GM10266 (cell line): Measurements from ENCODE around the gene CYP1A1.

Source experiments
- DNase-seq: peaks from one replicate; pipeline ENCODE4 v3.0.0; 2012; ENCODE audit errors: extremely low spot score
- TF ChIP-seq, protein P1 (sequence below): IDR thresholded peaks from 2 replicates; pipeline ENCODE4 v1.5.1; 2012; ENCODE audit warnings: mild to moderate bottlenecking, low read depth; ENCODE audit not compliant: control insufficient read depth, insufficient read depth; ENCODE audit errors: missing control alignments

Gene CYP1A1

DNA sequence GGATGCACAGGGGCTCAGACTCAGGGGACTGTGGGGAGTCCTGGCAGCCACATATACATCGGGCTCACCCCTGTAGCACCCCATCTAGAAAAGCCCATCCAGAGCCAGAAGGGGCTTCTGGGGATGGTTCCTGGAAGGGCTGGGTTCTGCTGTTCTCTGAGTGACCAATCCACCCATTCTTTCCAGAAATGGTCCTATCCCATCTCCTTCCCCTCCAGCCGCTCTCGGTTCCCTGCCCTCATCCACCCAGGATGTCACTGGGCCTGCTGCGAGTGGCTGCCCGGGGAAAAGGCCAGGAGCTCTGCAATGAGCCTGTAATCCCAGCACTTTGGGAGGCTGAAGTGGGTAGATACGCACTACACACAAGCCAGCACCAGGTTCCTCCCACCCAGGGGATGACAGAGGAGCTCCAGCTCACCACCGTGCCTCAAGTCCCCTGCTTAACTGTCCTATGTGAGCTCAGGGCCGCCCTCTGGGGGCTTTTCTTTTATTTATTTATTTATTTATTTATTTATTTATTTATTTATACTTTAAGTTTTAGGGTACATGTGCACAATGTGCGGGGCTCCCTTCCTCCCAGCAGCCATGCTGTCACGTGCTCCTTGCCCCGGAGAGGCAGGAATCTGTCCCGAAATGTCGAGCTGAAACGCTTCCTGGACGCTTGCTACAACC is 42.9 kb upstream of the CYP1A1 start:
- no peak for DNase-seq
- TF ChIP-seq, protein P1, sequence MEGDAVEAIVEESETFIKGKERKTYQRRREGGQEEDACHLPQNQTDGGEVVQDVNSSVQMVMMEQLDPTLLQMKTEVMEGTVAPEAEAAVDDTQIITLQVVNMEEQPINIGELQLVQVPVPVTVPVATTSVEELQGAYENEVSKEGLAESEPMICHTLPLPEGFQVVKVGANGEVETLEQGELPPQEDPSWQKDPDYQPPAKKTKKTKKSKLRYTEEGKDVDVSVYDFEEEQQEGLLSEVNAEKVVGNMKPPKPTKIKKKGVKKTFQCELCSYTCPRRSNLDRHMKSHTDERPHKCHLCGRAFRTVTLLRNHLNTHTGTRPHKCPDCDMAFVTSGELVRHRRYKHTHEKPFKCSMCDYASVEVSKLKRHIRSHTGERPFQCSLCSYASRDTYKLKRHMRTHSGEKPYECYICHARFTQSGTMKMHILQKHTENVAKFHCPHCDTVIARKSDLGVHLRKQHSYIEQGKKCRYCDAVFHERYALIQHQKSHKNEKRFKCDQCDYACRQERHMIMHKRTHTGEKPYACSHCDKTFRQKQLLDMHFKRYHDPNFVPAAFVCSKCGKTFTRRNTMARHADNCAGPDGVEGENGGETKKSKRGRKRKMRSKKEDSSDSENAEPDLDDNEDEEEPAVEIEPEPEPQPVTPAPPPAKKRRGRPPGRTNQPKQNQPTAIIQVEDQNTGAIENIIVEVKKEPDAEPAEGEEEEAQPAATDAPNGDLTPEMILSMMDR = peak; percentile 6

DNA sequence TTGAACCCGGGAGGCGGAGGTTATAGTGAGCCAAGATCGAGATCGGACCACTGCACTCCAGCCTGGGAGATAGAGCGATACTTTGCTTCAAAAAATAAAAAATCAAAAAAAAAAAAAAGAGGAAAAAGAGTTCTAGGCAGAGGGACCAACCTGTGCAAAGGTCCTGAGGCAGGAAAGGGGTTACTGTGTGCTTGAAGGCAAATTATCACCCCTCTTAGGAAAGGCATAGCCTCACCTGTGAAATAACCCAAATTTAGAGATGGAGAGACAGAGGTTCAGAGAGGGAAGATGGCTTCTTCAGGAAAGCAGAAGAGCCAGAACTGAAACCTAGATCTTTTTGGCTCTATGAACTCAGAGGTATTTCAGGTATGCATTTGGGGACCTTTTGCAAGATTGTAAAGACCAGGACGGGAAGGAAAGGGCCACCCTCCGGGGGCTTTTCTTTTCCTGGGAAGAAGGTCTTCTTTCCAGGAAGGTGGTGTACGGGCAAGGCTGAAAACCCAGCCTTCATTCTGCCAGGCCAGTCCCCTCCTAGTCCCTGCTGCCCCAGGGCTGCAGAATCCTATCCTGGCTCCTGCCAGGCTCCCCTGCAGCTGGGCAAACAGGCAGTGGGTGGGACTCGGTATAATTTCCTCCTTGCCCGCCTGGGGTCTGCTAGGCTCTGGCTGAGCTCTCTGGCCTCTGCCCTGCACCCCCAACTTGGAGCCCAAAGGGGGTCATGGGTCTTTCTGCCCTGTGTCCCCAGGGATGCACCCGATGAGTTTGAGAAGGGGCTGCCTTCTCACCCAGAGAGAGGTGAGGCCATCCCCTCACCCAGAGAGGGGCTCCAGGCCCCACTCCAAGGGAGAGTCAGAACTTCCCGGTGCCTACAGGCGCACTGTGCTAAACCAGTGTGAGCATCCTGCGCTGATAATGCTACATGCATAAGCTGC is 42.1 kb upstream of the CYP1A1 start:
- TF ChIP-seq, protein P1 = no peak
- no peak for DNase-seq

DNA sequence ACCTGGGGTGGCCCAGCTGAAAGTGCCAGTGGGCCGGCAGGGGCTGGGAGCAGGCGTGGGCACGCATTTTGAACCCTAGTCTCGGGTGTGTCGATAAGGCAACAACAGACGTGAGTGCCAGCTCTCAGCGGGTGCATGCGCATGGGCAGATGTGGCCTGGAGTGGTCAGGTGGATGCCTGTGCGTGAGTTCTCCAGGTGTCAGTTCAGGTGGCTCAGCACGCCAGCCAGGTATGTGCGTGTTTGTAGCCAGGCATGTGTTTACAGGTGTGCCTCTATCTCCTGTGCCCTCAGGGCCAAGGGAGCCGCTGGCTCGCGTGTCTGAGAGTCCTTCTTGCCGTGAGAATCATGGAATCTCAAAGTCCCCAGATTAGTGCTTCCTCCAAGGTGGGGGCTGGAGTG is 38.1 kb upstream of the CYP1A1 start:
- TF ChIP-seq, protein P1 = no peak
- DNase-seq = no peak

DNA sequence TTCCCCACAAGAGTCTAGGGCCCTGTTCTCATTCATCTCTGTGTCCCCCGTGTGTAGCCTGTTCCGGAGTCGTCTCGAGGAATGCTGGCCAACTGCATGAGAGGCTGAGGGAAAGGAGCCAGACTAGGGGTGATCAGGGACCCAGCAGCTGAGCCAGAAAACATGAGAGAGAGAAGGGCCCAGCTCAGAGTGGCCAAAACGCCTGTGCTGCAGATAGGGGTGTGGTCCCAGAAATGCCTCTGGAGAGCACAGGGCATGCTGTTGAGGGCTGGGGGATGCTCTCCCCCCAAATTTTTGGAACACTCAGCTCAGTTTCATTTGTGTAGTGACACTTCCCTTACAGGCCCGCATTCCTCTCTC is 37.4 kb upstream of the CYP1A1 start:
- no peak for DNase-seq
- TF ChIP-seq, protein P1 = no peak

DNA sequence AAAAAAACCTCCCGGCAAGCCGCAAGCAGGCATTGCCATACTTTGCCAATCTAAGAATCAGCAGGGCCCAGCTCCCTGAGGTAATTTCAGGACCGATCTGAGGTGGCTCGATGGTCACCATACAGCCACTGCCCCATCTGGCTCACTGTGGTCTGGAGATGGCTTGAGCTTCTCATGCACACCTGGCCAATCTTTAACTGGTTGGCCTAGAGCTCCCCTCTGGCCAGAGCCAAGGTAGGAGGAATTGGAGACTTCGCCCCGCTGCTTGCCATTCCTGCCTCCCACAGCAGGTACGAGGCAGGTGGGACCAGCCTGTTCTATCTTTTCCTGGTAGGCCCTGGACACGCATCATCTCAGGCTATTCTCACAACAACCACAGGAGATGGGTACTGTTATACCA is 33.4 kb upstream of the CYP1A1 start:
- DNase-seq = no peak
- TF ChIP-seq, protein P1 = no peak

DNA sequence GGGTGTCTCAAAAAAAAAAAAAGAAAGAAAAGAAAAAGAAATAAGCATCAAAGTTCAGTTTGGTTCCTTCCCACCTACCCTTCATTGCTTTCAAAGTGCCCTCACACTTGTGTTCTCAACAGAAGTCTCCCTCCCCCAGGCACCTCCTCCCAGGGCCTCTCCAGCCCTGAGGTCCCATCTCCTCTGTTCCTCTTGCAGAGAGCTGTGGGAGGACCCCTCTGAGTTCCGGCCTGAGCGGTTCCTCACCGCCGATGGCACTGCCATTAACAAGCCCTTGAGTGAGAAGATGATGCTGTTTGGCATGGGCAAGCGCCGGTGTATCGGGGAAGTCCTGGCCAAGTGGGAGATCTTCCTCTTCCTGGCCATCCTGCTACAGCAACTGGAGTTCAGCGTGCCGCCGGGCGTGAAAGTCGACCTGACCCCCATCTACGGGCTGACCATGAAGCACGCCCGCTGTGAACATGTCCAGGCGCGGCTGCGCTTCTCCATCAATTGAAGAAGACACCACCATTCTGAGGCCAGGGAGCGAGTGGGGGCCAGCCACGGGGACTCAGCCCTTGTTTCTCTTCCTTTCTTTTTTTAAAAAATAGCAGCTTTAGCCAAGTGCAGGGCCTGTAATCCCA is 29.4 kb upstream of the CYP1A1 start:
- no peak for DNase-seq
- TF ChIP-seq, protein P1 = no peak
